Measurements from ENCODE around the gene ARFGEF2.
"Not testable (repeated sequence)": the region's sequence is repeated elsewhere in the genome, so short reads cannot be mapped to it uniquely, and the experiment has no call there.

Gene ARFGEF2

GRCh38 chr20:48931527-48932374 is 10.2 kb downstream of the ARFGEF2 start:
- peaks cover 11% of the 10 kb centered on the region for H3K36me3 Mint-ChIP-seq (ENCODE audit: low read depth)
- no peak overlapping the region for H3K27ac Mint-ChIP-seq
- H3K4me1 Mint-ChIP-seq (ENCODE audit: low read depth): peaks cover 25% of the 10 kb centered on the region
- H3K27me3 Mint-ChIP-seq: no peaks in the 10 kb centered on the region
- H3K9me3 Mint-ChIP-seq: no peaks in the 10 kb centered on the region
- no peak overlapping the region for H3K4me3 Mint-ChIP-seq

- Mint-ChIP-seq H3K9me3 (no peaks in the 10 kb centered on the region), H3K4me3 (no peak overlapping the region), H3K27me3 (no peaks in the 10 kb centered on the region), H3K36me3 (ENCODE audit: low read depth) (peaks cover 12% of the 10 kb centered on the region), H3K27ac (no peak overlapping the region), H3K4me1 (ENCODE audit: low read depth) (peaks cover 27% of the 10 kb centered on the region)
Measured at GRCh38 chr20:48932375-48932941, 10.9 kb downstream of the ARFGEF2 start.

- Mint-ChIP-seq H3K27ac (no peak overlapping the region), H3K27me3 (no peaks in the 10 kb centered on the region), H3K36me3 (ENCODE audit: low read depth) (peaks cover 12% of the 10 kb centered on the region), H3K4me1 (ENCODE audit: low read depth) (peaks cover 27% of the 10 kb centered on the region), H3K4me3 (no peak overlapping the region), H3K9me3 (no peaks in the 10 kb centered on the region)
Measured at GRCh38 chr20:48933017-48933766, 11.7 kb downstream of the ARFGEF2 start.

GRCh38 chr20:48934273-48934877 is 12.9 kb downstream of the ARFGEF2 start:
- not testable (repeated sequence) for H3K9me3 Mint-ChIP-seq, H3K27ac Mint-ChIP-seq, H3K4me3 Mint-ChIP-seq, H3K27me3 Mint-ChIP-seq
- peaks cover 12% of the 10 kb centered on the region for H3K36me3 Mint-ChIP-seq (ENCODE audit: low read depth)
- H3K4me1 Mint-ChIP-seq (ENCODE audit: low read depth): peaks cover 34% of the 10 kb centered on the region

- H3K4me3 Mint-ChIP-seq, H3K27ac Mint-ChIP-seq, H3K27me3 Mint-ChIP-seq, H3K9me3 Mint-ChIP-seq: not testable (repeated sequence)
- H3K4me1 Mint-ChIP-seq (ENCODE audit: low read depth): peaks cover 39% of the 10 kb centered on the region
- peaks cover 12% of the 10 kb centered on the region for H3K36me3 Mint-ChIP-seq (ENCODE audit: low read depth)
Measured at GRCh38 chr20:48934966-48935365, 13.5 kb downstream of the ARFGEF2 start.

GRCh38 chr20:48936178-48936577 is 14.7 kb downstream of the ARFGEF2 start:
- not testable (repeated sequence) for H3K4me3 Mint-ChIP-seq, H3K27ac Mint-ChIP-seq, H3K27me3 Mint-ChIP-seq, H3K9me3 Mint-ChIP-seq
- H3K4me1 Mint-ChIP-seq (ENCODE audit: low read depth): peaks cover 39% of the 10 kb centered on the region
- H3K36me3 Mint-ChIP-seq (ENCODE audit: low read depth): peaks cover 12% of the 10 kb centered on the region

GRCh38 chr20:48937674-48938073 is 16.2 kb downstream of the ARFGEF2 start:
- Mint-ChIP-seq H3K4me1 (ENCODE audit: low read depth) (peaks cover 39% of the 10 kb centered on the region), H3K36me3 (ENCODE audit: low read depth) (peaks cover 21% of the 10 kb centered on the region), H3K9me3 (no peaks in the 10 kb centered on the region), H3K4me3 (no peak overlapping the region), H3K27me3 (no peaks in the 10 kb centered on the region), H3K27ac (no peak overlapping the region)

- H3K27me3 Mint-ChIP-seq: no peaks in the 10 kb centered on the region
- H3K4me1 Mint-ChIP-seq (ENCODE audit: low read depth): peaks cover 35% of the 10 kb centered on the region
- H3K27ac Mint-ChIP-seq: no peak overlapping the region
- H3K4me3 Mint-ChIP-seq: no peak overlapping the region
- peaks cover 29% of the 10 kb centered on the region for H3K36me3 Mint-ChIP-seq (ENCODE audit: low read depth)
- no peaks in the 10 kb centered on the region for H3K9me3 Mint-ChIP-seq
Measured at GRCh38 chr20:48938670-48939069, 17.2 kb downstream of the ARFGEF2 start.

GRCh38 chr20:48940170-48940569 is 18.7 kb downstream of the ARFGEF2 start:
- Mint-ChIP-seq H3K4me3 (no peak overlapping the region), H3K9me3 (no peaks in the 10 kb centered on the region), H3K27me3 (no peaks in the 10 kb centered on the region), H3K4me1 (ENCODE audit: low read depth) (peaks cover 27% of the 10 kb centered on the region), H3K36me3 (ENCODE audit: low read depth) (peaks cover 31% of the 10 kb centered on the region), H3K27ac (no peak overlapping the region)

GRCh38 chr20:48941467-48941866 is 20.0 kb downstream of the ARFGEF2 start:
- H3K4me1 Mint-ChIP-seq (ENCODE audit: low read depth): peaks cover 29% of the 10 kb centered on the region
- no peaks in the 10 kb centered on the region for H3K27me3 Mint-ChIP-seq
- peaks cover 38% of the 10 kb centered on the region for H3K36me3 Mint-ChIP-seq (ENCODE audit: low read depth)
- H3K9me3 Mint-ChIP-seq: no peaks in the 10 kb centered on the region
- H3K27ac Mint-ChIP-seq: no peak overlapping the region
- no peak overlapping the region for H3K4me3 Mint-ChIP-seq

GRCh38 chr20:48942730-48943129 is 21.2 kb downstream of the ARFGEF2 start:
- H3K4me1 Mint-ChIP-seq (ENCODE audit: low read depth): peaks cover 16% of the 10 kb centered on the region
- H3K27me3 Mint-ChIP-seq: no peaks in the 10 kb centered on the region
- peaks cover 31% of the 10 kb centered on the region for H3K36me3 Mint-ChIP-seq (ENCODE audit: low read depth)
- no peak overlapping the region for H3K27ac Mint-ChIP-seq
- no peak overlapping the region for H3K4me3 Mint-ChIP-seq
- no peaks in the 10 kb centered on the region for H3K9me3 Mint-ChIP-seq

- Mint-ChIP-seq H3K4me1 (ENCODE audit: low read depth) (peaks cover 5% of the 10 kb centered on the region), H3K4me3 (no peak overlapping the region), H3K36me3 (ENCODE audit: low read depth) (peaks cover 37% of the 10 kb centered on the region), H3K27me3 (no peaks in the 10 kb centered on the region), H3K9me3 (no peaks in the 10 kb centered on the region), H3K27ac (no peak overlapping the region)
Measured at GRCh38 chr20:48944663-48945297, 23.3 kb downstream of the ARFGEF2 start.

GRCh38 chr20:48945840-48946514 is 24.5 kb downstream of the ARFGEF2 start:
- Mint-ChIP-seq H3K27me3 (no peaks in the 10 kb centered on the region), H3K4me3 (no peak overlapping the region), H3K27ac (no peak overlapping the region), H3K4me1 (ENCODE audit: low read depth) (peaks cover 3% of the 10 kb centered on the region), H3K9me3 (no peaks in the 10 kb centered on the region), H3K36me3 (ENCODE audit: low read depth) (peaks cover 39% of the 10 kb centered on the region)

- Mint-ChIP-seq H3K36me3 (ENCODE audit: low read depth) (peaks cover 45% of the 10 kb centered on the region), H3K27ac (no peak overlapping the region), H3K4me1 (ENCODE audit: low read depth) (peaks cover 3% of the 10 kb centered on the region), H3K4me3 (no peak overlapping the region), H3K9me3 (no peaks in the 10 kb centered on the region), H3K27me3 (no peaks in the 10 kb centered on the region)
Measured at GRCh38 chr20:48948612-48949011, 27.1 kb downstream of the ARFGEF2 start.
